HG03520 (cell line): ENCODE results near the gene EDA2R.

Experiments used
- ATAC-seq: cut with Tn5 transposase; IDR thresholded peaks from one replicate; pipeline ENCODE4 v1.9.1; 2021; ENCODE audit warnings: mild to moderate bottlenecking, moderate library complexity; ENCODE audit not compliant: unreplicated experiment

Gene EDA2R

GRCh38 chrX:66638591-66639500 lies at the start of gene EDA2R:
Gene EDA2R, minus strand, starts transcription at chrX:66639078. Its CDS starts 23,058 bp downstream, at chrX:66616020.
- peak; percentile 92 for ATAC-seq

- no peak for ATAC-seq
Measured at GRCh38 chrX:66684196-66684595, 45.3 kb upstream of the EDA2R start.

GRCh38 chrX:66680451-66680850 lies 41.6 kb upstream of the EDA2R start:
- no peak for ATAC-seq

- ATAC-seq, result no peak
Measured at GRCh38 chrX:66677430-66677829, 38.6 kb upstream of the EDA2R start.

GRCh38 chrX:66676990-66677389 lies 38.1 kb upstream of the EDA2R start:
- no peak for ATAC-seq

- no peak for ATAC-seq
Measured at GRCh38 chrX:66676413-66676812, 37.5 kb upstream of the EDA2R start.

- no peak for ATAC-seq
Measured at GRCh38 chrX:66675541-66675940, 36.7 kb upstream of the EDA2R start.

- ATAC-seq, result no peak
Measured at GRCh38 chrX:66674506-66674905, 35.6 kb upstream of the EDA2R start.

GRCh38 chrX:66672106-66672505 lies 33.2 kb upstream of the EDA2R start:
- no peak for ATAC-seq

GRCh38 chrX:66654411-66654810 lies 15.5 kb upstream of the EDA2R start:
- no peak for ATAC-seq

GRCh38 chrX:66635360-66635759 lies 3.5 kb downstream of the EDA2R start:
- no peak for ATAC-seq

- ATAC-seq, result no peak
Measured at GRCh38 chrX:66634272-66634671, 4.6 kb downstream of the EDA2R start.

GRCh38 chrX:66633541-66633940 lies 5.3 kb downstream of the EDA2R start:
- no peak for ATAC-seq

GRCh38 chrX:66632981-66633380 lies 5.9 kb downstream of the EDA2R start:
- no peak for ATAC-seq

GRCh38 chrX:66632473-66632872 lies 6.4 kb downstream of the EDA2R start:
- no peak for ATAC-seq

GRCh38 chrX:66625525-66625924 lies 13.4 kb downstream of the EDA2R start:
- ATAC-seq, result peak; percentile 65

GRCh38 chrX:66622209-66622608 lies 16.7 kb downstream of the EDA2R start:
- ATAC-seq, result no peak

GRCh38 chrX:66616944-66617343 lies 21.9 kb downstream of the EDA2R start:
- ATAC-seq, result no peak

GRCh38 chrX:66602381-66602938 lies 36.4 kb downstream of the EDA2R start:
- ATAC-seq, result no peak

- ATAC-seq, result no peak
Measured at GRCh38 chrX:66601522-66601921, 37.4 kb downstream of the EDA2R start.

GRCh38 chrX:66579219-66579618 lies 59.7 kb downstream of the EDA2R start:
- ATAC-seq, result no peak

GRCh38 chrX:66553973-66554372 lies 84.9 kb downstream of the EDA2R start:
- no peak for ATAC-seq
